ENCODE measurements around the gene LPCAT4.

GRCh38 chr15:34336991-34337556, 29.9 kb downstream of the LPCAT4 start:
- TF ChIP-seq CTCF (IDR thresholded peaks at IDR 0.05; ENCODE audit: poor library complexity) (no peak), EZH2 (IDR thresholded peaks at IDR 0.05; ENCODE audit: borderline replicate concordance) (no peak)
